Neural crest cell (in vitro differentiated cells): Measurements from ENCODE around the gene SLC38A9. TPM values are rescaled to one million over a fixed set of nuclear protein-coding genes. Genes with fewer than 3 reads are reported as not detected.

Experiments used
- DNase-seq: peaks from one replicate; pipeline ENCODE4 v3.0.0; 2021; ENCODE audit warnings: low read depth, mixed read lengths, low spot score
- H3K27ac Mint-ChIP-seq: one replicate; pipeline ENCODE4 v1.8.0; 2021; ENCODE audit warnings: mild to moderate bottlenecking, mixed read lengths; ENCODE audit not compliant: unreplicated experiment
- H3K27me3 Mint-ChIP-seq: 2 replicates; pipeline ENCODE4 v1.8.0; 2021; ENCODE audit warnings: low read depth, mild to moderate bottlenecking, mixed read lengths
- H3K36me3 Mint-ChIP-seq: 2 replicates; pipeline ENCODE4 v1.8.0; 2021; ENCODE audit warnings: low read depth, mild to moderate bottlenecking, mixed read lengths
- H3K4me1 Mint-ChIP-seq: 2 replicates; pipeline ENCODE4 v1.8.0; 2021; ENCODE audit warnings: mixed read lengths
- H3K4me3 Mint-ChIP-seq: one replicate; pipeline ENCODE4 v1.8.0; 2021; ENCODE audit warnings: mild to moderate bottlenecking, mixed read lengths
- H3K9me3 Mint-ChIP-seq: 2 replicates; pipeline ENCODE4 v1.8.0; 2021; ENCODE audit warnings: mixed read lengths
- total RNA-seq: library from RNA; stranded (reverse); gene quantifications from 2 replicates; pipeline ENCODE4 v1.2.1, GENCODE V29; 2021
- TF ChIP-seq, protein P1 (sequence below): fragments of 200-600 bp; sonication (generic); conservative IDR thresholded peaks from 2 replicates; pipeline ENCODE4 v1.5.0; 2021; ENCODE audit warnings: antibody characterized with exemption, mild to moderate bottlenecking

Gene SLC38A9
- total RNA-seq, 1 donor from 2014 or later = 25.3 TPM

DNA sequence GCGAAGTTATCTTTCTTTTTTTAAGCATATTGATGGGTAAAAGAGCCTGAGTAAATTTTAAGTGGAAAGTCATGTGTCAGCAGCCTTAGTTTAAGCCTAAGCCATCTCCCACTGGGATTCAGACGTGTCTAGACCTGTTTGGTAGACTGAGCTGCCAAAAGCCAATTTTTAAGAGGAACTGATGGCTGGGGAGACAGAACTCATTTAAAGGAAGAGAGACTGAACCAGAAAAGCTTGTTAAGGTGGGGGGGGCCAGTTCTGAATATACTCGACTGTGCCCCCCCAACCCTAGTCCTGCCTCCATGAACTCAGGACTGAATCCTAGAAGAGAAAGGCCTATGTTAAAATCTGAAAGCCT is 119.0 kb downstream of the SLC38A9 start:
- H3K4me3 Mint-ChIP-seq = no peak overlapping the region
- no peaks in the 10 kb centered on the region for H3K36me3 Mint-ChIP-seq
- H3K9me3 Mint-ChIP-seq = no peaks in the 10 kb centered on the region
- peaks cover 7% of the 10 kb centered on the region for H3K4me1 Mint-ChIP-seq
- DNase-seq = no peak
- H3K27ac Mint-ChIP-seq = no peak overlapping the region
- H3K27me3 Mint-ChIP-seq = no peaks in the 10 kb centered on the region
- TF ChIP-seq, protein P1, sequence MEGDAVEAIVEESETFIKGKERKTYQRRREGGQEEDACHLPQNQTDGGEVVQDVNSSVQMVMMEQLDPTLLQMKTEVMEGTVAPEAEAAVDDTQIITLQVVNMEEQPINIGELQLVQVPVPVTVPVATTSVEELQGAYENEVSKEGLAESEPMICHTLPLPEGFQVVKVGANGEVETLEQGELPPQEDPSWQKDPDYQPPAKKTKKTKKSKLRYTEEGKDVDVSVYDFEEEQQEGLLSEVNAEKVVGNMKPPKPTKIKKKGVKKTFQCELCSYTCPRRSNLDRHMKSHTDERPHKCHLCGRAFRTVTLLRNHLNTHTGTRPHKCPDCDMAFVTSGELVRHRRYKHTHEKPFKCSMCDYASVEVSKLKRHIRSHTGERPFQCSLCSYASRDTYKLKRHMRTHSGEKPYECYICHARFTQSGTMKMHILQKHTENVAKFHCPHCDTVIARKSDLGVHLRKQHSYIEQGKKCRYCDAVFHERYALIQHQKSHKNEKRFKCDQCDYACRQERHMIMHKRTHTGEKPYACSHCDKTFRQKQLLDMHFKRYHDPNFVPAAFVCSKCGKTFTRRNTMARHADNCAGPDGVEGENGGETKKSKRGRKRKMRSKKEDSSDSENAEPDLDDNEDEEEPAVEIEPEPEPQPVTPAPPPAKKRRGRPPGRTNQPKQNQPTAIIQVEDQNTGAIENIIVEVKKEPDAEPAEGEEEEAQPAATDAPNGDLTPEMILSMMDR = no peak

DNA sequence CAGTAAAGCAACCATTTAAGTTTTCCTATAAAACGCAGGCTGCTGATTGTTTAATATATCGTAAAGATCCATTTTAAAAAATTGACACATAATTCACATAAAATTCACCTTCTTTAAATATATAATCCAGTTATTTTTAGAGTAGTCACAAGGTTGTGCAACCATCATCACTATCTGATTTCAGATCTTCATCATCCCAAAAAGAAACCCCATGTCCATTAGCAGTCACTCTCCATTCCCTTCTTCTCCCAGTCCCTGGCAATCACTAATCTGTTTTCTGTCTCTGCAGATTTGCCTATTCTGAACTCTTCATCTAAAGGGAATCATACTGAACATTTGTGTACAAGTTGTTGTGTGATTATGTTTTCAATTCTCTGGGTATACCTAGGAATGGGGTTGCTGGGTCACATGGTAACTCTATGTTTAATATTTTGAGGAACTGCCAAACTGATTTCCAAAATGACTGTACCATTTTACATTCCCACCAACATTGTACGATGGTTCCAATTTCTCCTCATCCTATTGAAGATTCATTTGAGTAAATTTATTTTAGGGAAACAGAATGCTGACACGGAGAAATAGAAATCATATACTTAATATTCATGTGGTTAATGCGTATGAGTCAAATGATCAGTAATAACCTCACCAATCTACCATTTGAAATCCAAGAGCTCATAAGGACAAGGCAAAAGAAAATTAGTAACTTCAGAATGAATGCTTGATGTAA is 119.6 kb downstream of the SLC38A9 start:
- Mint-ChIP-seq H3K4me1 (peaks cover 7% of the 10 kb centered on the region), H3K36me3 (no peaks in the 10 kb centered on the region), H3K9me3 (no peaks in the 10 kb centered on the region), H3K27ac (peak overlapping the region; percentile 53), H3K4me3 (no peak overlapping the region), H3K27me3 (no peaks in the 10 kb centered on the region)
- TF ChIP-seq, protein P1 = no peak
- no peak for DNase-seq

- Mint-ChIP-seq H3K9me3 (no peaks in the 10 kb centered on the region), H3K36me3 (no peaks in the 10 kb centered on the region), H3K4me3 (no peak overlapping the region), H3K27me3 (no peaks in the 10 kb centered on the region), H3K27ac (no peak overlapping the region), H3K4me1 (no peaks in the 10 kb centered on the region)
- TF ChIP-seq, protein P1 = no peak
- DNase-seq = no peak
These were observed 120.4 kb downstream of the SLC38A9 start for GRCh38 chr5:55591686-55592085.

DNA sequence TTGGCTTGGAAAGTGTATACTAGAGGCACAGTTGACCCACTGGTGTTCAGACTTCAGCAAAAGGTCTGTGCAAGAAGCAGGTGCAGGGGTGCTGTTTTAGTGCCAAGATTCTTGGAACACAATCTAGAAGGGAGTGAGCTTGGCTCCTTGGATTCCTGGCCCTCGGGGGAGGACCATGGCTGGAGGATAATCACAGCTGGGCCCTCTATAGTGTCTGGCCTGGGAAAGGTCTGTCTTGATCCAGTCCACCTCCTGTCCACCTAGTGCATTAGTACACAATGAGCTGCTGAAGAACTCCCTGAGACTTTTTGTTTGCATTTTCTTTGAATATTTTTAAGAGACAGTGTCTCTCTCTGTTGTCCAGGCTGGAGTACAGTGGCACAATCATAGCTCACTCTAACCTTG is 126.9 kb downstream of the SLC38A9 start:
- H3K27ac Mint-ChIP-seq = no peak overlapping the region

DNA sequence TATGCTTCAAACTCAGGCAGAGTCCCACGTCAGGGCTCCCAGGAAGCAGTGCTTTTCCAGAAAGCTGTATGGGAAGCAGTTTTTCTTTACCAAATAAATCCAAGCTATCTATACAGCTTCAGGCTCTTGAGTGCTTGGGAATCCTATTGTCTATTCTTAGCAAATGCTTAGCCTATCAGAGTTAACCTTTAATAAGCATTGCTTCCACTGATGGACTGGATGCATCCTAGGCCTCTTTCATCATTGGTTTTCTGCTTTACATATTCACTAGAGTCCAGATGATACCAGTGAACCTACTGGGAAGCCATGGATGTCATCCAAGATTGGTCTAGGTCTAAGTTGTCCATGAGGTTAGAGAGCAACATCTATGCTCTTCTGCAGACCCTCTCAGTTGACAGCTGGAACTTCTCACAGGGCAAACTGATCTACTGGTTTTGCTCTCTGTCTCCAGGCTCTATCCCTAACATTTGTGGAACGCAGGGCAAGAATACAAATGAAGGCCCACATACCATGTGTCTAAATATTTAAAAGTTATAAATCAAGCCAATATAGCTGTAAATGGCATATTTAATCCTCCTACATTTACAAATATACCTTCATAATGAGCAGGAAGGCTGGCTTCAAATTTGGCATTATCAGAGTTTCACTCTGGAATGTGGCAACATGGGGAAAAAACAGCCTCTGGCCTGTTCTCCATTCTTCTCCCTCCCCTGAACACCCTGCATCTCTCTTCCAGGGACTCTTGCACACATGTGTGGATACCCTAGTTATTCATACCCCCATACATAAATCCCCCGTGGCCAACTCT is 127.5 kb downstream of the SLC38A9 start:
- no peaks in the 10 kb centered on the region for H3K27me3 Mint-ChIP-seq
- H3K27ac Mint-ChIP-seq = no peak overlapping the region
- peaks cover 4% of the 10 kb centered on the region for H3K4me1 Mint-ChIP-seq
- DNase-seq = no peak
- H3K9me3 Mint-ChIP-seq = no peaks in the 10 kb centered on the region
- no peaks in the 10 kb centered on the region for H3K36me3 Mint-ChIP-seq
- no peak overlapping the region for H3K4me3 Mint-ChIP-seq
- TF ChIP-seq, protein P1 = no peak

More for the DNA sequence above, 126.9 kb downstream of the SLC38A9 start:
- Mint-ChIP-seq H3K4me3 (no peak overlapping the region), H3K27me3 (no peaks in the 10 kb centered on the region), H3K9me3 (no peaks in the 10 kb centered on the region), H3K4me1 (peaks cover 4% of the 10 kb centered on the region), H3K36me3 (no peaks in the 10 kb centered on the region)
- TF ChIP-seq, protein P1 = no peak
- no peak for DNase-seq
